NT2/D1 (cell line): Measurements from ENCODE around the gene AGMO.

Experiments used
- SUZ12 ChIP-seq: IDR thresholded peaks from 2 replicates; pipeline ENCODE4 v1.6.1; 2011; ENCODE audit not compliant: insufficient read length, insufficient read depth; ENCODE audit errors: extremely low read depth
- YY1 ChIP-seq: IDR thresholded peaks from 2 replicates; pipeline ENCODE4 v1.6.1; 2011; ENCODE audit not compliant: insufficient read length, insufficient read depth
- ZNF274 ChIP-seq: IDR thresholded peaks from 2 replicates; pipeline ENCODE4 v1.6.1; 2011; ENCODE audit warnings: mild to moderate bottlenecking, low read depth, low read length

GRCh38 chr7:15527648-15528047 lies 34.2 kb downstream of the AGMO start:
- TF ChIP-seq SUZ12 (no peak), YY1 (no peak), ZNF274 (no peak)
